ENCODE data around the gene PREX1. TPM values are rescaled to one million over a fixed set of nuclear protein-coding genes. Genes with fewer than 3 reads are reported as not detected.

PREX1 gene
- polyA plus RNA-seq, 1 donor (not counting 4 experiments of a cell fraction or from before 2014, with no cell fraction given) = 0.22 TPM

GRCh38 chr20:48606841-48607543, 220.8 kb downstream of the PREX1 start:
- H3K27ac ChIP-seq (ENCODE audit: control insufficient read depth, insufficient read depth, low read length) = no peak overlapping the region

GRCh38 chr20:48606172-48606840, 221.5 kb downstream of the PREX1 start:
- Histone ChIP-seq H3K9ac (ENCODE audit: control insufficient read depth, extremely low read depth, insufficient read depth, low read length) (no peak overlapping the region), H3K9me3 (ENCODE audit: control insufficient read depth, low read depth, low read length) (no peaks in the 10 kb centered on the region), H3K79me2 (ENCODE audit: control insufficient read depth, insufficient read depth, low read length) (no peaks in the 10 kb centered on the region), H3K9me1 (ENCODE audit: control insufficient read depth, extremely low read depth, insufficient read depth, low read length) (no peaks in the 10 kb centered on the region), H3K27me3 (ENCODE audit: control insufficient read depth, extremely low read depth, insufficient read depth, low read length) (no peaks in the 10 kb centered on the region), H3K4me1 (ENCODE audit: control insufficient read depth, extremely low read depth, insufficient read depth, low read length) (no peaks in the 10 kb centered on the region), H2AFZ (ENCODE audit: control insufficient read depth, low read length) (no peak overlapping the region), H3K4me2 (ENCODE audit: control insufficient read depth, extremely low read depth, insufficient read depth, low read depth, low read length) (no peak overlapping the region), H3K36me3 (ENCODE audit: control insufficient read depth in 2 of 2, extremely low read depth in 1 of 2, insufficient read depth in 2 of 2, low read length in 2 of 2) (no peaks in the 10 kb centered on the region), H4K20me1 (ENCODE audit: control insufficient read depth, extremely low read depth, insufficient read depth, low read length) (no peaks in the 10 kb centered on the region), H3K4me3 (ENCODE audit: control insufficient read depth in 2 of 3, extremely low read depth in 1 of 3, insufficient read depth in 2 of 3, low read depth in 1 of 3, low read length in 3 of 3) (no peak overlapping the region), H3K27ac (ENCODE audit: control insufficient read depth, insufficient read depth, low read length) (no peak overlapping the region)
- dilution Hi-C loops (cut with MboI; ENCODE audit: extremely low pct_ligation_motif_present, low sequenced_read_pairs) = no loop called here
- FAIRE-seq (no peak), DNase-seq (ENCODE audit: low read depth, low spot score) (no peak)
- no peak for TF ChIP-seq CTCF (optimal IDR thresholded peaks at IDR 0.05 in 1 of 3, IDR thresholded peaks at IDR 0.05 in 1 of 3, conservative IDR thresholded peaks at IDR 0.05 in 1 of 3; ENCODE audit: extremely low read depth in 1 of 3, insufficient read depth in 2 of 3, low read length in 3 of 3)
- no peak for TF ChIP-seq EZH2 (IDR thresholded peaks at IDR 0.05; ENCODE audit: low read length)

More at GRCh38 chr20:48606841-48607543, 220.8 kb downstream of the PREX1 start:
- FAIRE-seq (no peak), DNase-seq (ENCODE audit: low read depth, low spot score) (no peak)
- no peaks in the 10 kb centered on the region for H3K27me3 ChIP-seq (ENCODE audit: control insufficient read depth, extremely low read depth, insufficient read depth, low read length)
- no peak overlapping the region for H3K4me2 ChIP-seq (ENCODE audit: control insufficient read depth, extremely low read depth, insufficient read depth, low read depth, low read length)
- no peaks in the 10 kb centered on the region for H3K9me3 ChIP-seq (ENCODE audit: control insufficient read depth, low read depth, low read length)
- no peaks in the 10 kb centered on the region for H4K20me1 ChIP-seq (ENCODE audit: control insufficient read depth, extremely low read depth, insufficient read depth, low read length)
- no peak overlapping the region for H2AFZ ChIP-seq (ENCODE audit: control insufficient read depth, low read length)
- H3K9me1 ChIP-seq (ENCODE audit: control insufficient read depth, extremely low read depth, insufficient read depth, low read length) = no peaks in the 10 kb centered on the region
- H3K79me2 ChIP-seq (ENCODE audit: control insufficient read depth, insufficient read depth, low read length) = no peaks in the 10 kb centered on the region
- no peak overlapping the region for H3K4me3 ChIP-seq (ENCODE audit: control insufficient read depth in 2 of 3, extremely low read depth in 1 of 3, insufficient read depth in 2 of 3, low read depth in 1 of 3, low read length in 3 of 3)
- H3K9ac ChIP-seq (ENCODE audit: control insufficient read depth, extremely low read depth, insufficient read depth, low read length) = no peak overlapping the region
- dilution Hi-C loops (cut with MboI; ENCODE audit: extremely low pct_ligation_motif_present, low sequenced_read_pairs) = no loop called here
- no peaks in the 10 kb centered on the region for H3K36me3 ChIP-seq (ENCODE audit: control insufficient read depth in 2 of 2, extremely low read depth in 1 of 2, insufficient read depth in 2 of 2, low read length in 2 of 2)
- H3K4me1 ChIP-seq (ENCODE audit: control insufficient read depth, extremely low read depth, insufficient read depth, low read length) = no peaks in the 10 kb centered on the region
- no peak for TF ChIP-seq EZH2 (IDR thresholded peaks at IDR 0.05; ENCODE audit: low read length)
- no peak for TF ChIP-seq CTCF (optimal IDR thresholded peaks at IDR 0.05 in 1 of 3, IDR thresholded peaks at IDR 0.05 in 1 of 3, conservative IDR thresholded peaks at IDR 0.05 in 1 of 3; ENCODE audit: extremely low read depth in 1 of 3, insufficient read depth in 2 of 3, low read length in 3 of 3)
